Heart right ventricle (tissue), 16 donors: Measurements from ENCODE around the gene RUNX3. TPM values are rescaled to one million over a fixed set of nuclear protein-coding genes. Genes with fewer than 3 reads are reported as not detected.
A peak's percentile ranks its signal among the peaks of the same experiment; 100 is the strongest.

Experiments
- ATAC-seq, 8 donors: fragments of 200-7000 bp; cut with Tn5 transposase; one replicate each; pipeline ENCODE4 v1.9.1; 2020; ENCODE audit warnings: mild to moderate bottlenecking in 8 of 8, moderate library complexity in 8 of 8, moderate number of reproducible peaks in 1 of 8
- DNase-seq, 2 donors: peaks; one replicate each; pipeline ENCODE4 v3.0.0-alpha.2; 2020
- H3K27ac ChIP-seq, 10 donors: fragments of 200-600 bp; sonication (generic) in 2 of 10; one replicate each; pipeline versions ENCODE4 v1.5.0 to v1.8.0; 2020 to 2022; ENCODE audit warnings: mild to moderate bottlenecking in 3 of 10
- H3K27me3 ChIP-seq, 7 donors: fragments of 200-600 bp; one replicate each; pipeline ENCODE4 v1.8.0; 2021 to 2022; ENCODE audit warnings: mild to moderate bottlenecking in 2 of 7
- H3K36me3 ChIP-seq, 9 donors: fragments of 200-600 bp; sonication (generic) in 1 of 9; one replicate each; pipeline versions ENCODE4 v1.5.0 to v1.8.0; 2020 to 2022; ENCODE audit warnings: mild to moderate bottlenecking in 2 of 9
- H3K4me1 ChIP-seq, 9 donors: fragments of 200-600 bp; sonication (generic) in 1 of 9; one replicate each; pipeline versions ENCODE4 v1.5.0 to v1.8.0; 2020 to 2022; ENCODE audit warnings: mild to moderate bottlenecking in 4 of 9
- H3K4me3 ChIP-seq, 10 donors: fragments of 200-600 bp; sonication (generic) in 2 of 10; one replicate each; pipeline versions ENCODE4 v1.5.0 to v1.8.0; 2020 to 2022; ENCODE audit warnings: mild to moderate bottlenecking in 7 of 10, moderate library complexity in 2 of 10
- H3K9me3 ChIP-seq, 11 donors: fragments of 200-600 bp in 10 of 11; sonication (generic) in 2 of 11; one replicate each; pipeline versions ENCODE4 v1.5.0 to v1.8.0; 2013 to 2022; ENCODE audit warnings: mild to moderate bottlenecking in 2 of 11, control low read depth in 1 of 11, moderate library complexity in 1 of 11
- CTCF ChIP-seq, 9 donors: fragments of 200-600 bp; sonication (generic) in 2 of 9; IDR thresholded peaks; one replicate each; pipeline versions ENCODE4 v1.5.0 to v1.8.0; 2021 to 2022; ENCODE audit warnings: antibody characterized with exemption in 9 of 9, mild to moderate bottlenecking in 5 of 9, moderate library complexity in 1 of 9
- WGBS, 2 donors: extraction: QIAGEN DNeasy Blood & Tissue Kit; methylation state at CpG; one replicate each; pipeline ENCODE4 v1.1.7; 2013; ENCODE audit warnings: inconsistent platforms in 1 of 2; 5-methylcytosine and 5-hydroxymethylcytosine counted together
- intact Hi-C, 10 donors: fragments of 100-400 bp; cut with DNase I; formaldehyde crosslinking; loops; one replicate each; pipeline versions ENCODE4 v1.11.1 to v1.14.2; 2022
- polyA plus RNA-seq, 2 donors: library from polyadenylated mRNA; stranded (reverse); fragments of 200-250 nt; gene quantifications; one replicate each; pipeline ENCODE4 v1.2.3, GENCODE V29; 2013
- total RNA-seq, 10 donors: library from RNA; stranded (reverse); fragmentation: NEBNext Ultra II Directional in 3 of 10; extraction: Animal tissue kit (Norgen Biotek cat#: 25700) in 3 of 10; gene quantifications; one replicate each; pipeline versions ENCODE4 v1.2.1 to v1.2.4, GENCODE V29; 2021 to 2023
- donor health status: Arrhythmogenic right ventricular cardiomyopathy.
- donor health status: ischemic (EF 13 %, LVEDD 7.1; RV severe dilation, severe dysfunction).
- donor health status: healthy with polysubstance abuse.
- donor health status: DM: no; HTN: yes; CAD: no.
- donor health status: DM: no; HTN: no; CAD: no.
- donor health status: ischemic (EF 25% LVEDD 6.9; RV normal size, moderate dysfunction).
- donor health status: ischemic (EF 25% LVEDD 5.7; RV mildly dilated, moderate dysfunction).
- donor health status: healthy.
- donor health status: DM: yes; HTN: yes; CAD: no.
- donor health status: Ischemic cardiomyopathy.
- donor health status: ischemic (EF 35%, LVEDD 5.7; RV mildly dilated, moderate dysfunction).
- donor health status: nonischemic (EF 11% LVEDD 7.7; RV severe dilation, severe dysfunction).
- donor health status: DM: yes; HTN: yes; CAD: no.
- donor health status: PGD.
- donor health status: ischemic (EF 29% LVEDD 5.4; RV normal size, mild dysfunction).
- donor health status: nonischemic (EF 23%, LVEDD 6.1; RV moderate dilation, normal function).

RUNX3 gene
- total and polyA plus RNA-seq, 12 donors, result 0.07 to 5.9 (median 0.38) TPM

GRCh38 chr1:24935196-24935526 is 5.1 kb upstream of the RUNX3 start:
- peaks cover 3 to 24% (median 14%) of the 10 kb centered on the region in 9 donors for H3K4me1 ChIP-seq
- no peak for ATAC-seq
- no peaks in the 10 kb centered on the region for H3K9me3 ChIP-seq
- TF ChIP-seq CTCF (IDR thresholded peaks at IDR 0.05), result no peak
- H3K27ac ChIP-seq, result no peak overlapping the region
- no peaks in the 10 kb centered on the region for H3K36me3 ChIP-seq
- intact Hi-C loops, result loop anchor here in 5 of 10 donors (10.0 kb wide), 2 partner anchors 100 to 270 kb away; no protein-coding TSS in a partner anchor
- no peak overlapping the region for H3K4me3 ChIP-seq
- WGBS, 2 donors, result 32% methylated on average over 11 of the region's 11 CpGs
- peaks cover 38 to 74% (median 61%) of the 10 kb centered on the region in 7 donors for H3K27me3 ChIP-seq
- no peak for DNase-seq

DNA sequence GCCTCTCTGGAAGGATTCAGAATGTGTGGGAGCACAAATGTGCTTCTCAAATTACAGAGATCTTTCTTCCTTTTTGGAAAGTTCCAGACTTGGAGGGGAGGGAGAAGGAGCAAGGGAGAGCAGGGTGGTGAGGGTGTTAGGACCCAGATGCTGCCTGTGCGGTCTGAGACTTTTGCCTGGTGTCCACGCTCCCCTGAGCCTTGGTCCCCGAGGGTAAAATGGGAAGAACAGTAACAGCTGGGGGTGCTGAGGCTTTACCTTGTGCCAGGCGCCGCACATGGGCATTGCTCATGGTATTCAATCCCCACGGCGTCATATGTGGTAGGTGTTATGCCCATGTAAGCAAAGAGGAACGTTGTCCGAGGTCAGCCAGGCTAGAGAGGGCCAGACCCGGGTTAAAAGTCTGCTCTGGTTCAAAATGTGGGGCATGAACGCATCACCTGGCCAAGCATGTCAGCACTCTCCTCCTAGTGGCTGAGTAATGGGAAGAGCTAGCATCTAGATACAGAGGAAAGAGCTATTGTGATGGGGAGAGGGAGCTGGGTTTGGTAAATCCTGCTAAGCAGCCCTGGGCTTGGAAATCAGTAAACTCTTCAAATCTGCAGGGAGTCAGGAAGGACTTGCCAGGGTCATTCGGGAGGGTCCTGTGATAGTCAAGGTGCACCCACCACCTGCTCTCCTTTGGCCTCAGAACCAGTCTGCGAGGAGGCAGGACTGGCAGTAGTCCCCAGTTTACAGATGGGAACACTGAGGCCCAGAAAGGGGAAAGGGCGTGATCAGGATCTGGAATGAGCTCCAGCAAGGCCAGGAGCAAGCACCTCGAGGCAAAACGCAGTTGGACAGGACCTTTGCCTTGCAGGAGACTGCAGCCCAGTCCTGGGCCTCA is 4.5 kb upstream of the RUNX3 start:
- no peak for DNase-seq
- Histone ChIP-seq H3K4me3 (no peak overlapping the region), H3K27ac (no peak overlapping the region)

GRCh38 chr1:24933468-24933867 is 3.4 kb upstream of the RUNX3 start:
- intact Hi-C loops, result loop anchor here in 8 of 10 donors (2.0 to 10.0 kb wide), 7 partner anchors 101 to 274 kb away; no protein-coding TSS in a partner anchor
- ATAC-seq (no peak), DNase-seq (no peak)
- Histone ChIP-seq H3K9me3 (no peaks in the 10 kb centered on the region), H3K27me3 (peaks cover 45 to 83% (median 75%) of the 10 kb centered on the region in 7 donors), H3K27ac (no peak overlapping the region), H3K36me3 (no peaks in the 10 kb centered on the region), H3K4me1 (peaks cover 5 to 33% (median 22%) of the 10 kb centered on the region in 9 donors), H3K4me3 (no peak overlapping the region)
- 43 to 51% methylated on average over 12 of the region's 12 CpGs for WGBS, 2 donors
- no peak for TF ChIP-seq CTCF (IDR thresholded peaks at IDR 0.05)

More for the DNA sequence above, 4.5 kb upstream of the RUNX3 start:
- WGBS, 2 donors, result 32 to 34% methylated on average over 16 of the region's 16 CpGs
- no peak for TF ChIP-seq CTCF (IDR thresholded peaks at IDR 0.05)
- no peaks in the 10 kb centered on the region for H3K9me3 ChIP-seq
- peaks cover 41 to 77% (median 64%) of the 10 kb centered on the region in 7 donors for H3K27me3 ChIP-seq
- no peak for ATAC-seq
- H3K36me3 ChIP-seq, result no peaks in the 10 kb centered on the region
- peaks cover 3 to 24% (median 14%) of the 10 kb centered on the region in 9 donors for H3K4me1 ChIP-seq
- intact Hi-C loops, result loop anchor here in 8 of 10 donors (5.0 to 10.0 kb wide), 6 partner anchors 100 to 273 kb away; no protein-coding TSS in a partner anchor

- DNase-seq (no peak), ATAC-seq (no peak)
- Histone ChIP-seq H3K4me1 (peaks cover 5 to 39% (median 22%) of the 10 kb centered on the region in 9 donors), H3K27me3 (peaks cover 50 to 90% (median 82%) of the 10 kb centered on the region in 7 donors), H3K9me3 (no peaks in the 10 kb centered on the region), H3K27ac (no peak overlapping the region), H3K4me3 (peak overlapping the region in 1 of 10 donors; percentile 7), H3K36me3 (no peaks in the 10 kb centered on the region)
- no peak for TF ChIP-seq CTCF (IDR thresholded peaks at IDR 0.05)
- 35 to 43% methylated on average over 13 of the region's 13 CpGs for whole genome bisulfite sequencing, 2 donors
- intact Hi-C loops, result loop anchor here in 8 of 10 donors (2.0 to 10.0 kb wide), 7 partner anchors 102 to 274 kb away; no protein-coding TSS in a partner anchor
Measured at GRCh38 chr1:24932725-24933294, 2.7 kb upstream of the RUNX3 start.
